H9 (cell line): ENCODE results near the gene VSIG8. TPM values are rescaled to one million over a fixed set of nuclear protein-coding genes. Genes with fewer than 3 reads are reported as not detected.

Experiments used
- DNase-seq: peaks from one replicate; pipeline ENCODE4 v3.0.0-alpha.2; 2017
- H2AFZ ChIP-seq: one replicate; pipeline ENCODE4 v1.6.1; 2013; ENCODE audit warnings: mild to moderate bottlenecking, low read length, control low read depth, moderate library complexity
- H2AK5ac ChIP-seq: 2 replicates; pipeline ENCODE4 v1.6.1; 2013; ENCODE audit warnings: low read length, control low read depth, mixed read lengths; ENCODE audit not compliant: insufficient read length
- H2BK120ac ChIP-seq: one replicate; pipeline ENCODE4 v1.6.1; 2013; ENCODE audit warnings: low read depth, mild to moderate bottlenecking, low read length, control low read depth, inconsistent platforms; ENCODE audit not compliant: poor library complexity, severe bottlenecking
- H2BK12ac ChIP-seq: 2 replicates; pipeline ENCODE4 v1.6.1; 2013; ENCODE audit warnings: low read length, control low read depth, mixed read lengths, low read depth; ENCODE audit not compliant: insufficient read length
- H2BK15ac ChIP-seq: 2 replicates; pipeline ENCODE4 v1.6.1; 2013; ENCODE audit warnings: low read depth, low read length, control low read depth
- H2BK20ac ChIP-seq: one replicate; pipeline ENCODE4 v1.6.1; 2013; ENCODE audit warnings: low read depth, mild to moderate bottlenecking, low read length, control low read depth, inconsistent platforms; ENCODE audit not compliant: poor library complexity, severe bottlenecking
- H2BK5ac ChIP-seq: 2 replicates; pipeline ENCODE4 v1.6.1; 2013; ENCODE audit warnings: low read length, control low read depth, mixed read lengths; ENCODE audit not compliant: insufficient read length
- H3K14ac ChIP-seq: 2 replicates; pipeline ENCODE4 v1.6.1; 2013; ENCODE audit warnings: low read length, control low read depth; ENCODE audit not compliant: insufficient read depth
- H3K18ac ChIP-seq: 2 replicates; pipeline ENCODE4 v1.6.1; 2013; ENCODE audit warnings: low read depth, mild to moderate bottlenecking, mixed read lengths, low read length, control low read depth; ENCODE audit not compliant: insufficient read length
- H3K23ac ChIP-seq: 2 replicates; pipeline ENCODE4 v1.6.1; 2013; ENCODE audit warnings: low read length, control low read depth, mixed read lengths, low read depth; ENCODE audit not compliant: insufficient read length
- H3K23me2 ChIP-seq: 2 replicates; pipeline ENCODE4 v1.6.1; 2013; ENCODE audit warnings: low read depth, mild to moderate bottlenecking, mixed read lengths, low read length, control low read depth; ENCODE audit not compliant: insufficient read length, poor library complexity, severe bottlenecking
- H3K27ac ChIP-seq: 2 replicates; pipeline ENCODE4 v1.5.1; 2013; ENCODE audit warnings: low read length, control low read depth, mixed read lengths, low read depth; ENCODE audit not compliant: insufficient read length
- H3K27me3 ChIP-seq: 2 replicates; pipeline ENCODE4 v1.6.1; 2013; ENCODE audit warnings: low read length, control low read depth, inconsistent platforms; ENCODE audit not compliant: insufficient read depth
- H3K4ac ChIP-seq: 2 replicates; pipeline ENCODE4 v1.6.1; 2013; ENCODE audit warnings: low read depth, mild to moderate bottlenecking, control low read depth, inconsistent platforms, low read length, moderate library complexity
- H3K4me1 ChIP-seq: 2 replicates; pipeline ENCODE4 v1.6.1; 2013; ENCODE audit warnings: low read length, control low read depth, inconsistent platforms; ENCODE audit not compliant: insufficient read depth
- H3K4me2 ChIP-seq: 2 replicates; pipeline ENCODE4 v1.6.1; 2013; ENCODE audit warnings: low read length, control low read depth, mixed read lengths; ENCODE audit not compliant: insufficient read length, insufficient read depth
- H3K56ac ChIP-seq: 2 replicates; pipeline ENCODE4 v1.6.1; 2013; ENCODE audit warnings: low read depth, mild to moderate bottlenecking, mixed read lengths, low read length, control low read depth; ENCODE audit not compliant: insufficient read length
- H3K79me1 ChIP-seq: 2 replicates; pipeline ENCODE4 v1.6.1; 2013; ENCODE audit warnings: low read depth, mild to moderate bottlenecking, moderate library complexity, low read length, control low read depth, inconsistent platforms; ENCODE audit not compliant: insufficient read depth, poor library complexity, severe bottlenecking
- H3K79me2 ChIP-seq: 2 replicates; pipeline ENCODE4 v1.6.1; 2013; ENCODE audit warnings: low read length, control low read depth, inconsistent platforms; ENCODE audit not compliant: insufficient read depth
- H3K9ac ChIP-seq: 2 replicates; pipeline ENCODE4 v1.6.1; 2013; ENCODE audit warnings: low read length, control low read depth, mixed read lengths; ENCODE audit not compliant: insufficient read length; ENCODE audit errors: extremely low read depth
- H3K9me3 ChIP-seq: one replicate; pipeline ENCODE4 v1.6.1; 2013; ENCODE audit warnings: low read depth, low read length, inconsistent platforms; ENCODE audit not compliant: control insufficient read depth
- H3T11ph ChIP-seq: one replicate; pipeline ENCODE4 v1.6.1; 2013; ENCODE audit warnings: mild to moderate bottlenecking, low read length, control low read depth, inconsistent platforms
- H4K20me1 ChIP-seq: one replicate; pipeline ENCODE4 v1.6.1; 2013; ENCODE audit not compliant: control insufficient read depth, insufficient read length, insufficient read depth
- H4K5ac ChIP-seq: 2 replicates; pipeline ENCODE4 v1.6.1; 2013; ENCODE audit warnings: low read depth, mild to moderate bottlenecking, mixed read lengths, low read length, control low read depth; ENCODE audit not compliant: insufficient read length
- H4K8ac ChIP-seq: replicated peaks from 2 replicates; pipeline ENCODE4 v1.6.1; 2013; ENCODE audit warnings: low read length, control low read depth, mixed read lengths, low read depth; ENCODE audit not compliant: insufficient read length
- H4K91ac ChIP-seq: 2 replicates; pipeline ENCODE4 v1.6.1; 2013; ENCODE audit warnings: low read depth, mild to moderate bottlenecking, moderate library complexity, mixed read lengths, low read length, control low read depth; ENCODE audit not compliant: insufficient read length
- H3K27ac Mint-ChIP-seq, 3 experiments: 2 replicates in 2 of 3; 3 replicates in 1 of 3; pipeline ENCODE4 v1.8.0; 2020 to 2021; ENCODE audit warnings: mixed read lengths in 3 of 3, mild to moderate bottlenecking in 1 of 3, moderate library complexity in 1 of 3
- H3K27me3 Mint-ChIP-seq: 2 replicates; pipeline ENCODE4 v1.8.0; 2021; ENCODE audit warnings: low read depth, mild to moderate bottlenecking, moderate library complexity, mixed read lengths
- H3K36me3 Mint-ChIP-seq, 3 experiments: 2 replicates in 2 of 3; 3 replicates in 1 of 3; pipeline ENCODE4 v1.8.0; 2020 to 2021; ENCODE audit warnings: low read depth in 3 of 3, mixed read lengths in 3 of 3; ENCODE audit not compliant: insufficient read depth in 1 of 3
- H3K4me1 Mint-ChIP-seq, 2 experiments: 2 replicates each; pipeline ENCODE4 v1.8.0; 2020; ENCODE audit warnings: mixed read lengths in 2 of 2
- H3K4me3 Mint-ChIP-seq, 2 experiments: 2 replicates in 1 of 2; 3 replicates in 1 of 2; pipeline ENCODE4 v1.8.0; 2020 to 2021; ENCODE audit warnings: mild to moderate bottlenecking in 2 of 2, mixed read lengths in 2 of 2, moderate library complexity in 1 of 2
- H3K9me3 Mint-ChIP-seq, 2 experiments: 2 replicates in 1 of 2; 3 replicates in 1 of 2; pipeline ENCODE4 v1.8.0; 2020; ENCODE audit warnings: mild to moderate bottlenecking in 2 of 2, mixed read lengths in 2 of 2, moderate library complexity in 1 of 2
- WGBS: extraction: QIAGEN DNeasy Blood & Tissue Kit; methylation state at CpG from one replicate; pipeline ENCODE4 v1.1.7; 2013; ENCODE audit warnings: missing lambda C conversion rate, low lambda C conversion rate, mixed read lengths; ENCODE audit not compliant: insufficient read length; ENCODE audit errors: extremely low coverage; 5-methylcytosine and 5-hydroxymethylcytosine counted together
- total RNA-seq: library from RNA; stranded (reverse); gene quantifications from 2 replicates; pipeline ENCODE4 v1.2.1, GENCODE V29; 2021
- TF ChIP-seq, protein P1 (sequence below): fragments of 200-600 bp; sonication (generic); conservative IDR thresholded peaks from 3 replicates; pipeline ENCODE4 v1.8.0; 2021; ENCODE audit warnings: antibody characterized with exemption, mild to moderate bottlenecking

Gene VSIG8
- total RNA-seq, 1 experiment from 2014 or later, result not detected

DNA sequence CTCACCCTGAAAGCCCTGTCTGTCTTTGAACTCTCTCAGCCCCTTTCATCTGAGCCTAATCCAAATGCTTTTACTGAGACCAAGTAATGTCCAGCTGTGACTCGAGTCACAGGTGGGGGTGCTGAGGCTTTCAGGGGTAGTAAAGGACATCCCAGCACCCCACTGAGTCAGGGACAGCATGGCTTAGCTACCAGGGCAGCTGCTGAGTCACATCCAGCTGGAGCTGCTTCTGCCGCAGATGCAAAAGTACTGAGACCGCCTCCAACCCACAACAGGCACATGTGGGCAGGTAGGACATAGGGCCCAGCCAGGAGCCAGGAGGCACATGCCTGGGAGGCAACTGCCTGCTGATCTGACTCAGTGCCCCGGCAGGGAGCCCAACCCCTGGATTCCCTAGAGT lies 6.7 kb upstream of the VSIG8 start:
- Histone ChIP-seq H3K79me1 (no peaks in the 10 kb centered on the region), H4K5ac (no peak overlapping the region), H3K79me2 (no peaks in the 10 kb centered on the region), H3K27me3 (no peaks in the 10 kb centered on the region), H3K9me3 (no peaks in the 10 kb centered on the region), H3K18ac (no peak overlapping the region), H3K56ac (no peak overlapping the region), H4K20me1 (no peaks in the 10 kb centered on the region), H2BK20ac (no peak overlapping the region), H3T11ph (no peak overlapping the region), H2BK12ac (no peak overlapping the region), H2BK15ac (no peak overlapping the region), H3K23me2 (no peaks in the 10 kb centered on the region), H3K4me2 (no peak overlapping the region), H3K27ac (no peak overlapping the region), H3K23ac (no peak overlapping the region), H2BK120ac (no peak overlapping the region), H3K9ac (no peak overlapping the region), H2BK5ac (no peak overlapping the region), H3K4ac (no peak overlapping the region), H4K8ac (no peak overlapping the region), H2AFZ (no peak overlapping the region), H3K4me1 (no peaks in the 10 kb centered on the region), H4K91ac (no peak overlapping the region), H3K14ac (no peak overlapping the region), H2AK5ac (no peak overlapping the region)
- Mint-ChIP-seq H3K27me3 (peaks cover 24% of the 10 kb centered on the region), H3K36me3 (peaks cover 0 to 1% (median 0%) of the 10 kb centered on the region in 3 experiments; a peak in 2 of 7 replicates), H3K9me3 (no peaks in the 10 kb centered on the region), H3K27ac (no peak overlapping the region), H3K4me1 (peaks cover 18 to 24% of the 10 kb centered on the region in 2 experiments), H3K4me3 (no peak overlapping the region)
- TF ChIP-seq, protein P1, sequence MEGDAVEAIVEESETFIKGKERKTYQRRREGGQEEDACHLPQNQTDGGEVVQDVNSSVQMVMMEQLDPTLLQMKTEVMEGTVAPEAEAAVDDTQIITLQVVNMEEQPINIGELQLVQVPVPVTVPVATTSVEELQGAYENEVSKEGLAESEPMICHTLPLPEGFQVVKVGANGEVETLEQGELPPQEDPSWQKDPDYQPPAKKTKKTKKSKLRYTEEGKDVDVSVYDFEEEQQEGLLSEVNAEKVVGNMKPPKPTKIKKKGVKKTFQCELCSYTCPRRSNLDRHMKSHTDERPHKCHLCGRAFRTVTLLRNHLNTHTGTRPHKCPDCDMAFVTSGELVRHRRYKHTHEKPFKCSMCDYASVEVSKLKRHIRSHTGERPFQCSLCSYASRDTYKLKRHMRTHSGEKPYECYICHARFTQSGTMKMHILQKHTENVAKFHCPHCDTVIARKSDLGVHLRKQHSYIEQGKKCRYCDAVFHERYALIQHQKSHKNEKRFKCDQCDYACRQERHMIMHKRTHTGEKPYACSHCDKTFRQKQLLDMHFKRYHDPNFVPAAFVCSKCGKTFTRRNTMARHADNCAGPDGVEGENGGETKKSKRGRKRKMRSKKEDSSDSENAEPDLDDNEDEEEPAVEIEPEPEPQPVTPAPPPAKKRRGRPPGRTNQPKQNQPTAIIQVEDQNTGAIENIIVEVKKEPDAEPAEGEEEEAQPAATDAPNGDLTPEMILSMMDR, result no peak
- no CpG with 5 or more reads among the region's 4 CpGs for WGBS
- DNase-seq, result no peak
